ENCODE results near the gene KRTAP4-12. TPM values are rescaled to one million over a fixed set of nuclear protein-coding genes. Genes with fewer than 3 reads are reported as not detected.
"Not testable (repeated sequence)": the region's sequence is repeated elsewhere in the genome, so short reads cannot be mapped to it uniquely, and the experiment has no call there.

The KRTAP4-12 gene
- total RNA-seq, 1 experiment from 2014 or later: not detected

DNA sequence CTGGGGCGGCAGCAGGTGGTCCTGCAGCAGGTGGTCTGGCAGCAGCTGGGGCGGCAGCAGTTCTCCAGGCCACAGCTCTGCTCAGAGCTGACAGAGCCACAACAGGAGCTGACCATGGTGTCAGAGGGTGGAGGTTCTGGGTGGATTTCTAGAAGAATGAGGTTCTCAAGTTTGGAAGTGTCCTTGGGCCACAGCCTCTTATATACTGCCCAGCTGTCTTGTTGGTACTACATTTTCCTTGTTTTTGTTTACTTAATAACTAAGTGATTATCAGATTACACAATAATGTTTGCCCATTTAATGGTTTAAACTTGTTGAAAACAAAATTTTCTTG lies 25.6 kb upstream of the KRTAP4-12 start, which contains the start of gene KRTAP4-5:
TSS of gene KRTAP4-5 (minus strand) at position 174 of the 334 bp plus-strand sequence. CDS start at position 116, 58 bp downstream.
- H3K4me1 ChIP-seq (ENCODE audit: control insufficient read depth in 1 of 2, insufficient read depth in 2 of 2, low read length in 2 of 2): no peaks in the 10 kb centered on the region
- TF ChIP-seq, protein P1, sequence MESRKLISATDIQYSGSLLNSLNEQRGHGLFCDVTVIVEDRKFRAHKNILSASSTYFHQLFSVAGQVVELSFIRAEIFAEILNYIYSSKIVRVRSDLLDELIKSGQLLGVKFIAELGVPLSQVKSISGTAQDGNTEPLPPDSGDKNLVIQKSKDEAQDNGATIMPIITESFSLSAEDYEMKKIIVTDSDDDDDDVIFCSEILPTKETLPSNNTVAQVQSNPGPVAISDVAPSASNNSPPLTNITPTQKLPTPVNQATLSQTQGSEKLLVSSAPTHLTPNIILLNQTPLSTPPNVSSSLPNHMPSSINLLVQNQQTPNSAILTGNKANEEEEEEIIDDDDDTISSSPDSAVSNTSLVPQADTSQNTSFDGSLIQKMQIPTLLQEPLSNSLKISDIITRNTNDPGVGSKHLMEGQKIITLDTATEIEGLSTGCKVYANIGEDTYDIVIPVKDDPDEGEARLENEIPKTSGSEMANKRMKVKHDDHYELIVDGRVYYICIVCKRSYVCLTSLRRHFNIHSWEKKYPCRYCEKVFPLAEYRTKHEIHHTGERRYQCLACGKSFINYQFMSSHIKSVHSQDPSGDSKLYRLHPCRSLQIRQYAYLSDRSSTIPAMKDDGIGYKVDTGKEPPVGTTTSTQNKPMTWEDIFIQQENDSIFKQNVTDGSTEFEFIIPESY (IDR thresholded peaks at IDR 0.05; ENCODE audit: extremely low read depth, insufficient replicate concordance, low read length): no peak
- TF ChIP-seq RAD21 (IDR thresholded peaks at IDR 0.05; ENCODE audit: low read depth) (no peak), YY1 (IDR thresholded peaks at IDR 0.05; ENCODE audit: extremely low read depth, insufficient replicate concordance, low read depth, low read length) (no peak)
- TF ChIP-seq, protein P2, sequence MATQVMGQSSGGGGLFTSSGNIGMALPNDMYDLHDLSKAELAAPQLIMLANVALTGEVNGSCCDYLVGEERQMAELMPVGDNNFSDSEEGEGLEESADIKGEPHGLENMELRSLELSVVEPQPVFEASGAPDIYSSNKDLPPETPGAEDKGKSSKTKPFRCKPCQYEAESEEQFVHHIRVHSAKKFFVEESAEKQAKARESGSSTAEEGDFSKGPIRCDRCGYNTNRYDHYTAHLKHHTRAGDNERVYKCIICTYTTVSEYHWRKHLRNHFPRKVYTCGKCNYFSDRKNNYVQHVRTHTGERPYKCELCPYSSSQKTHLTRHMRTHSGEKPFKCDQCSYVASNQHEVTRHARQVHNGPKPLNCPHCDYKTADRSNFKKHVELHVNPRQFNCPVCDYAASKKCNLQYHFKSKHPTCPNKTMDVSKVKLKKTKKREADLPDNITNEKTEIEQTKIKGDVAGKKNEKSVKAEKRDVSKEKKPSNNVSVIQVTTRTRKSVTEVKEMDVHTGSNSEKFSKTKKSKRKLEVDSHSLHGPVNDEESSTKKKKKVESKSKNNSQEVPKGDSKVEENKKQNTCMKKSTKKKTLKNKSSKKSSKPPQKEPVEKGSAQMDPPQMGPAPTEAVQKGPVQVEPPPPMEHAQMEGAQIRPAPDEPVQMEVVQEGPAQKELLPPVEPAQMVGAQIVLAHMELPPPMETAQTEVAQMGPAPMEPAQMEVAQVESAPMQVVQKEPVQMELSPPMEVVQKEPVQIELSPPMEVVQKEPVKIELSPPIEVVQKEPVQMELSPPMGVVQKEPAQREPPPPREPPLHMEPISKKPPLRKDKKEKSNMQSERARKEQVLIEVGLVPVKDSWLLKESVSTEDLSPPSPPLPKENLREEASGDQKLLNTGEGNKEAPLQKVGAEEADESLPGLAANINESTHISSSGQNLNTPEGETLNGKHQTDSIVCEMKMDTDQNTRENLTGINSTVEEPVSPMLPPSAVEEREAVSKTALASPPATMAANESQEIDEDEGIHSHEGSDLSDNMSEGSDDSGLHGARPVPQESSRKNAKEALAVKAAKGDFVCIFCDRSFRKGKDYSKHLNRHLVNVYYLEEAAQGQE (IDR thresholded peaks at IDR 0.05; ENCODE audit: low read depth): peak; percentile 9; the same call in 1 of the 2 replicates
- RAD21 ChIA-PET (ENCODE audit: low non-redundant PET in 1 of 2, low total read pairs in 2 of 2, uncharacterized antibody in 2 of 2, unreplicated experiment in 2 of 2): no interaction called here
- H3K27me3 ChIP-seq (ENCODE audit: insufficient read depth, low read length): no peaks in the 10 kb centered on the region
- no peaks in the 10 kb centered on the region for H3K79me2 ChIP-seq (ENCODE audit: insufficient read depth, low read length)
- ATAC-seq (no peak), DNase-seq (ENCODE audit: low read depth, low spot score) (no peak)
- peaks cover 0 to 10% of the 10 kb centered on the region in 2 experiments; a peak in 1 of 4 replicates for H3K9me3 ChIP-seq (ENCODE audit: control insufficient read depth in 1 of 2, insufficient read depth in 1 of 2, low read depth in 1 of 2, low read length in 2 of 2)
- no peak within 1 kb of the TSS for H3K27ac ChIP-seq (ENCODE audit: low read depth, low read length)
- H3K9me2 ChIP-seq (ENCODE audit: insufficient read depth): no peaks in the 10 kb centered on the region
- H3K4me3 ChIP-seq (replicated peaks in 1 of 2; ENCODE audit: low read depth in 1 of 2, low read length in 2 of 2): no peak within 1 kb of the TSS
- CTCF ChIA-PET: no interaction called here
- no peaks in the 10 kb centered on the region for H3K36me3 ChIP-seq (ENCODE audit: control insufficient read depth in 1 of 2, insufficient read depth in 2 of 2, low read length in 2 of 2)
- no peak within 1 kb of the TSS for H3K9ac ChIP-seq (ENCODE audit: low read length)
- no peak within 1 kb of the TSS for H2AFZ ChIP-seq (ENCODE audit: low read depth, low read length, poor library complexity, severe bottlenecking)
- H3K4me2 ChIP-seq (ENCODE audit: low read length): no peak within 1 kb of the TSS
- H4K20me1 ChIP-seq (ENCODE audit: insufficient read depth): no peaks in the 10 kb centered on the region
- POLR2A ChIA-PET: no interaction called here
- intact Hi-C loops (cut with micrococcal nuclease): no loop called here
- BruUV-seq (replicated peaks): no TSS peak

DNA sequence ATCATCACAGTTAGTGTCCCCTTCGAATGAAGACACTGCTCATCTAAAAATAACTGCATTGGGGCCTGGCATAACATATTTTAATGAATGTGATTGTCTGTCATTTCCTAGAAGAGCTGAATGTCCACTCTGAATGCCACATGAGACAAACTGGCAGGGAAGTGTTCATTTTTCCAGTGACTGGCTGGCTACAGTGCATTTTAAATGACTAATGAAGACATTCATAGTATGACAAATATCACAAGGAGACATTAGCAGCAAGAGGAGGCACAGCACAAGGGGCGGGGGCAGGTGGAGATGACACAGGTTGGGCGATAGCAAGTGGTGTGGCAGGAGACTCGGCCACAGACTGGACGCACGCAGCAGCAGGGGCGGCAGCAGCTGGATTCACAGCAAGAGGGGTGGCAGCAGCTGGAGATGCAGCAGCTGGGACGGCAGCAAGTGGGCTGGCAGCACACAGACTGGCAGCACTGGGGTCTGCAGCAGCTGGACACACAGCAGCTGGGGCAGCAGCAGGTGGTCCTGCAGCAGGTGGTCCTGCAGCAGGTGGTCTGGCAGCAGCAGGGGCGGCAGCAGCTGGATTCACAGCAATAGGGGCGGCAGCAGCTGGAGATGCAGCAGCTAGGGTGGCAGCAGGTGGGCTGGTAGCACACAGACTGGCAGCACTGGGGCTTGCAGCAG lies 25.1 kb upstream of the KRTAP4-12 start:
- H3K27me3 ChIP-seq (ENCODE audit: insufficient read depth, low read length); DNase-seq (ENCODE audit: low read depth, low spot score); H3K4me2 ChIP-seq (ENCODE audit: low read length); CTCF ChIA-PET; H2AFZ ChIP-seq (ENCODE audit: low read depth, low read length, poor library complexity, severe bottlenecking); H3K4me3 ChIP-seq (replicated peaks in 1 of 2; ENCODE audit: low read depth in 1 of 2, low read length in 2 of 2); H3K9me2 ChIP-seq (ENCODE audit: insufficient read depth); H3K79me2 ChIP-seq (ENCODE audit: insufficient read depth, low read length); BruUV-seq (replicated peaks); H4K20me1 ChIP-seq (ENCODE audit: insufficient read depth); intact Hi-C loops (cut with micrococcal nuclease); H3K27ac ChIP-seq (ENCODE audit: low read depth, low read length); H3K9ac ChIP-seq (ENCODE audit: low read length); RAD21 ChIA-PET (ENCODE audit: low non-redundant PET in 1 of 2, low total read pairs in 2 of 2, uncharacterized antibody in 2 of 2, unreplicated experiment in 2 of 2); H3K36me3 ChIP-seq (ENCODE audit: control insufficient read depth in 1 of 2, insufficient read depth in 2 of 2, low read length in 2 of 2); POLR2A ChIA-PET; ATAC-seq; H3K4me1 ChIP-seq (ENCODE audit: control insufficient read depth in 1 of 2, insufficient read depth in 2 of 2, low read length in 2 of 2): not testable (repeated sequence)
- peaks cover 0 to 11% of the 10 kb centered on the region in 2 experiments; a peak in 1 of 4 replicates for H3K9me3 ChIP-seq (ENCODE audit: control insufficient read depth in 1 of 2, insufficient read depth in 1 of 2, low read depth in 1 of 2, low read length in 2 of 2)
